SU-DHL-6 (cell line): ENCODE data around the gene TP53BP1.

Experiments
- EZH2phosphoT487 ChIP-seq: fragments of 200-600 bp; sonication (generic), shearing (Covaris generic); conservative IDR thresholded peaks from 2 replicates; pipeline ENCODE4 v1.6.1; 2018; ENCODE audit warnings: mild to moderate bottlenecking, antibody characterized with exemption, low read length, moderate library complexity, mixed read lengths
- TF ChIP-seq, protein P1 (sequence below): fragments of 200-600 bp; sonication (generic); IDR thresholded peaks from one replicate; pipeline ENCODE4 v1.5.1; 2017; ENCODE audit warnings: antibody characterized with exemption, mild to moderate bottlenecking, low read length, moderate library complexity; ENCODE audit not compliant: insufficient read depth, poor library complexity, severe bottlenecking

DNA sequence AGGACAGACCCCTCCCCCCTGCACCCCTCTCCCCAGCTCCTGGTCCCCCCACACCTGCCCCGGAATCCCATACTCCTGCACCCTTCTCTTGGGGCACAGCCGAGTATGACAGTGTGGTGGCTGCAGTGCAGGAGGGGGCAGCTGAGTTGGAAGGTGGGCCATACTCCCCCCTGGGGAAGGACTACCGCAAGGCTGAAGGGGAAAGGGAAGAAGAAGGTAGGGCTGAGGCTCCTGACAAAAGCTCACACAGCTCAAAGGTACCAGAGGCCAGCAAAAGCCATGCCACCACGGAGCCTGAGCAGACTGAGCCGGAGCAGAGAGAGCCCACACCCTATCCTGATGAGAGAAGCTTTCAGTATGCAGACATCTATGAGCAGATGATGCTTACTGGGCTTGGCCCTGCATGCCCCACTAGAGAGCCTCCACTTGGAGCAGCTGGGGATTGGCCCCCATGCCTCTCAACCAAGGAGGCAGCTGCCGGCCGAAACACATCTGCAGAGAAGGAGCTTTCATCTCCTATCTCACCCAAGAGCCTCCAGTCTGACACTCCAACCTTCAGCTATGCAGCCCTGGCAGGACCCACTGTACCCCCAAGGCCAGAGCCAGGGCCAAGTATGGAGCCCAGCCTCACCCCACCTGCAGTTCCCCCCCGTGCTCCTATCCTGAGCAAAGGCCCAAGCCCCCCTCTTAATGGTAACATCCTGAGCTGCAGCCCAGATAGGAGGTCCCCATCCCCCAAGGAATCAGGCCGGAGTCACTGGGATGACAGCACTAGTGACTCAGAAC lies 34.3 kb upstream of the TP53BP1 start:
- TF ChIP-seq, protein P1, sequence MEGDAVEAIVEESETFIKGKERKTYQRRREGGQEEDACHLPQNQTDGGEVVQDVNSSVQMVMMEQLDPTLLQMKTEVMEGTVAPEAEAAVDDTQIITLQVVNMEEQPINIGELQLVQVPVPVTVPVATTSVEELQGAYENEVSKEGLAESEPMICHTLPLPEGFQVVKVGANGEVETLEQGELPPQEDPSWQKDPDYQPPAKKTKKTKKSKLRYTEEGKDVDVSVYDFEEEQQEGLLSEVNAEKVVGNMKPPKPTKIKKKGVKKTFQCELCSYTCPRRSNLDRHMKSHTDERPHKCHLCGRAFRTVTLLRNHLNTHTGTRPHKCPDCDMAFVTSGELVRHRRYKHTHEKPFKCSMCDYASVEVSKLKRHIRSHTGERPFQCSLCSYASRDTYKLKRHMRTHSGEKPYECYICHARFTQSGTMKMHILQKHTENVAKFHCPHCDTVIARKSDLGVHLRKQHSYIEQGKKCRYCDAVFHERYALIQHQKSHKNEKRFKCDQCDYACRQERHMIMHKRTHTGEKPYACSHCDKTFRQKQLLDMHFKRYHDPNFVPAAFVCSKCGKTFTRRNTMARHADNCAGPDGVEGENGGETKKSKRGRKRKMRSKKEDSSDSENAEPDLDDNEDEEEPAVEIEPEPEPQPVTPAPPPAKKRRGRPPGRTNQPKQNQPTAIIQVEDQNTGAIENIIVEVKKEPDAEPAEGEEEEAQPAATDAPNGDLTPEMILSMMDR, result no peak
- TF ChIP-seq EZH2phosphoT487, result no peak
